AG04450 (cell line): ENCODE data around the gene MYO9B. TPM values are rescaled to one million over a fixed set of nuclear protein-coding genes. Genes with fewer than 3 reads are reported as not detected.
A peak's percentile ranks its signal among the peaks of the same experiment; 100 is the strongest.

Experiments
- CTCF ChIA-PET: fragments of 300-600, 350-600 bp; formaldehyde crosslinking; extraction: SDS; loops from one replicate; lab custom pipeline; 2022; ENCODE audit warnings: antibody characterized with exemption, inconsistent platforms; lab: Charles Lee
- POLR2A ChIA-PET: fragments of 350-600 bp; formaldehyde crosslinking; extraction: SDS; loops from one replicate; lab custom pipeline; 2021; ENCODE audit warnings: antibody characterized with exemption, inconsistent platforms; lab: Yijun Ruan, JAX
- DNase-seq: peaks from one replicate; pipeline ENCODE4 v3.0.0-alpha.2; 2011; ENCODE audit warnings: low read depth, low spot score
- H3K27ac ChIP-seq: one replicate; pipeline ENCODE4 v1.5.1; 2012; ENCODE audit warnings: low read depth, low read length, control low read depth
- H3K27me3 ChIP-seq: one replicate; pipeline ENCODE4 v1.6.0; 2012; ENCODE audit warnings: low read length; ENCODE audit not compliant: control insufficient read depth, insufficient read depth
- H3K4me3 ChIP-seq: 2 replicates; pipeline ENCODE4 v1.5.1; 2011; ENCODE audit warnings: mild to moderate bottlenecking, low read depth, low read length, control low read depth
- H3K9me3 ChIP-seq: 2 replicates; pipeline ENCODE4 v1.5.1; 2012; ENCODE audit warnings: low read length; ENCODE audit not compliant: control insufficient read depth, insufficient read depth
- CTCF ChIP-seq: IDR thresholded peaks from 2 replicates; pipeline ENCODE4 v1.5.1; 2011; ENCODE audit warnings: low read depth, low read length, control low read depth, inconsistent platforms
- polyA plus RNA-seq: library from polyadenylated mRNA; depleted of rRNA; stranded (reverse); fragments of >200 nt; gene quantifications from 2 replicates; pipeline ENCODE4 v1.2.3, GENCODE V29; 2011

The MYO9B gene
- polyA plus RNA-seq, 1 experiment = 34.5 TPM

GRCh38 chr19:17041976-17042375 is 33.6 kb upstream of the MYO9B start:
- Histone ChIP-seq H3K4me3 (no peak overlapping the region), H3K9me3 (no peaks in the 10 kb centered on the region), H3K27ac (no peak overlapping the region), H3K27me3 (peaks cover 12% of the 10 kb centered on the region)
- ChIA-PET CTCF (interaction anchor here (1.6 kb wide), 2 partner anchors 10 to 270 kb away, joined by 6 to 11 read pairs; no protein-coding TSS in a partner anchor), POLR2A (interaction anchor here (0.6 kb wide), 1 partner anchor 42 kb away, joined by 5 read pairs; no protein-coding TSS in a partner anchor)
- no peak for DNase-seq
- no peak for TF ChIP-seq CTCF

GRCh38 chr19:17043744-17044143 is 31.8 kb upstream of the MYO9B start:
- no peak for TF ChIP-seq CTCF
- H3K4me3 ChIP-seq = no peak overlapping the region
- ChIA-PET POLR2A (no interaction called here), CTCF (no interaction called here)
- H3K27ac ChIP-seq = no peak overlapping the region
- DNase-seq = no peak
- H3K27me3 ChIP-seq = peaks cover 8% of the 10 kb centered on the region
- no peaks in the 10 kb centered on the region for H3K9me3 ChIP-seq

GRCh38 chr19:17045907-17046502 is 29.6 kb upstream of the MYO9B start:
- Histone ChIP-seq H3K27me3 (peaks cover 6% of the 10 kb centered on the region), H3K9me3 (no peaks in the 10 kb centered on the region), H3K4me3 (no peak overlapping the region), H3K27ac (no peak overlapping the region)
- no peak for DNase-seq
- no peak for TF ChIP-seq CTCF
- ChIA-PET CTCF (no interaction called here), POLR2A (no interaction called here)

GRCh38 chr19:17048885-17049453 is 26.6 kb upstream of the MYO9B start:
- Histone ChIP-seq H3K4me3 (no peak overlapping the region), H3K27me3 (no peaks in the 10 kb centered on the region), H3K27ac (no peak overlapping the region), H3K9me3 (no peaks in the 10 kb centered on the region)
- DNase-seq = no peak
- no peak for TF ChIP-seq CTCF
- ChIA-PET CTCF (interaction anchor here (1.6 kb wide), 1 partner anchor 277 kb away, joined by 14 read pairs; no protein-coding TSS in a partner anchor), POLR2A (interaction anchor here (0.5 kb wide), 1 partner anchor 377 kb away, joined by 3 read pairs; no protein-coding TSS in a partner anchor)

GRCh38 chr19:17049711-17050280 is 25.8 kb upstream of the MYO9B start:
- Histone ChIP-seq H3K27ac (no peak overlapping the region), H3K27me3 (no peaks in the 10 kb centered on the region), H3K4me3 (no peak overlapping the region), H3K9me3 (no peaks in the 10 kb centered on the region)
- peak; percentile 41 for DNase-seq
- TF ChIP-seq CTCF = no peak
- POLR2A ChIA-PET = interaction anchor here (0.5 kb wide), 1 partner anchor 378 kb away, joined by 3 read pairs; no protein-coding TSS in a partner anchor
- CTCF ChIA-PET = interaction anchor here (0.6 to 1.6 kb wide), 2 partner anchors 277 to 335 kb away, joined by 4 to 14 read pairs; no protein-coding TSS in a partner anchor
